Liver (tissue), 5 donors: ENCODE data around the gene SLC17A4. TPM values are rescaled to one million over a fixed set of nuclear protein-coding genes. Genes with fewer than 3 reads are reported as not detected.
A peak's percentile ranks its signal among the peaks of the same experiment; 100 is the strongest.

Source experiments
- RAD21 ChIP-seq, 2 donors: IDR thresholded peaks; 2 replicates each; pipeline ENCODE4 v1.6.1; 2016; ENCODE audit warnings: antibody characterized with exemption in 2 of 2, mild to moderate bottlenecking in 2 of 2
- polyA plus RNA-seq, 2 donors: library from polyadenylated mRNA; stranded (reverse) in 1 of 2; unstranded in 1 of 2; fragments of 200-250 nt in 1 of 2; fragments of >200 nt in 1 of 2; fragmentation: Nextera tagmentation in 1 of 2; extraction: Ambion mirVana in 1 of 2; gene quantifications; one replicate each; pipeline versions ENCODE4 v1.2.1 to v1.2.3, GENCODE V29; 2013 to 2015
- total RNA-seq, 2 donors: library from RNA; depleted of rRNA; stranded (reverse); fragments of >200 nt; gene quantifications; one replicate each; pipeline ENCODE4 v1.2.3, GENCODE V29; 2014
- TF ChIP-seq, protein P1 (sequence below): IDR thresholded peaks from 2 replicates; pipeline ENCODE4 v1.6.1; 2016; ENCODE audit warnings: antibody characterized with exemption
- donor health status: healthy.
- donor health status: healthy.
- donor health status: healthy.

The SLC17A4 gene
- total and polyA plus RNA-seq, 4 donors = 4.4 to 27.3 (median 8.4) TPM

DNA sequence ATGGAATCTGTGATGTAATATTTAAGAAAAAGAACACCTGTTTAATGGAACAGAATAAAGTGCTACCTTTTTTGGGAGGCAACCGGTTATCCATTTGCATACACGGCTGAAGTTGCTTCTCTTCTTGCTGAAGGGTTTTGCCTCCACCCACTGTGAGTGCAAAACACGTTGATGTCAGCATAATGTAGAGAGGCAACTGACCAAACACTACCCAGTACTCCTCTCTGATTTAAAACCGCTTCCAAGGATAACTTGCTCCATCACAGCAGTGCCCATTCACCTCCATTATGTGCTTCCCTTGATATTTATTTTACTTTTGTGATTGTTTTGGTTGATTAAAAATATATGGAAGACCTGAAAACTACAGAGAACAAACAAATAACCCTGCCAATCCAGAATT, 75.9 kb downstream of the SLC17A4 start (continued):
- TF ChIP-seq, protein P1, sequence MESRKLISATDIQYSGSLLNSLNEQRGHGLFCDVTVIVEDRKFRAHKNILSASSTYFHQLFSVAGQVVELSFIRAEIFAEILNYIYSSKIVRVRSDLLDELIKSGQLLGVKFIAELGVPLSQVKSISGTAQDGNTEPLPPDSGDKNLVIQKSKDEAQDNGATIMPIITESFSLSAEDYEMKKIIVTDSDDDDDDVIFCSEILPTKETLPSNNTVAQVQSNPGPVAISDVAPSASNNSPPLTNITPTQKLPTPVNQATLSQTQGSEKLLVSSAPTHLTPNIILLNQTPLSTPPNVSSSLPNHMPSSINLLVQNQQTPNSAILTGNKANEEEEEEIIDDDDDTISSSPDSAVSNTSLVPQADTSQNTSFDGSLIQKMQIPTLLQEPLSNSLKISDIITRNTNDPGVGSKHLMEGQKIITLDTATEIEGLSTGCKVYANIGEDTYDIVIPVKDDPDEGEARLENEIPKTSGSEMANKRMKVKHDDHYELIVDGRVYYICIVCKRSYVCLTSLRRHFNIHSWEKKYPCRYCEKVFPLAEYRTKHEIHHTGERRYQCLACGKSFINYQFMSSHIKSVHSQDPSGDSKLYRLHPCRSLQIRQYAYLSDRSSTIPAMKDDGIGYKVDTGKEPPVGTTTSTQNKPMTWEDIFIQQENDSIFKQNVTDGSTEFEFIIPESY = no peak
- TF ChIP-seq RAD21 (IDR thresholded peaks at IDR 0.05) = peak in 1 of 2 donors; percentile 46

Other genes starting within 250 kb of the SLC17A4 start
- gene SCGN, start 102.5 kb upstream of the SLC17A4 start, total RNA-seq = 1 to 10 TPM in 1 of 2 donors, under 1 TPM in 1; 0.28 to 5.0 TPM
- gene SCGN, start 102.5 kb upstream of the SLC17A4 start, polyA plus RNA-seq = 1 to 10 TPM in 1 of 2 donors, under 1 TPM in 1; 0.54 to 8.1 TPM
- gene SLC17A1, start 77.3 kb downstream of the SLC17A4 start, total RNA-seq = 10 to 100 TPM; 11.1 to 25.8 TPM
- gene SLC17A1, start 77.3 kb downstream of the SLC17A4 start, polyA plus RNA-seq = 10 to 100 TPM in 1 of 2 donors, 1 to 10 TPM in 1; 3.9 to 11.7 TPM
- gene SLC17A3, start 119.5 kb downstream of the SLC17A4 start, total RNA-seq = 10 to 100 TPM in 1 of 2 donors, 1 to 10 TPM in 1; 1.6 to 13.6 TPM
- 10 to 100 TPM in 1 of 2 donors, 1 to 10 TPM in 1; 8.3 to 23.2 TPM for gene SLC17A3, start 119.5 kb downstream of the SLC17A4 start, polyA plus RNA-seq
- 10 to 100 TPM; 43.3 to 88.1 TPM for gene SLC17A2, start 175.9 kb downstream of the SLC17A4 start, total RNA-seq
- 10 to 100 TPM; 26.2 to 32.3 TPM for gene SLC17A2, start 175.9 kb downstream of the SLC17A4 start, polyA plus RNA-seq
- gene TRIM38, start 208.1 kb downstream of the SLC17A4 start, total RNA-seq = 1 to 10 TPM; 2.9 to 3.9 TPM
- 1 to 10 TPM; 1.5 to 2.8 TPM for gene TRIM38, start 208.1 kb downstream of the SLC17A4 start, polyA plus RNA-seq